HG03469 (cell line): ENCODE data around the gene SAP30L.

Source experiments
- ATAC-seq: cut with Tn5 transposase; IDR thresholded peaks from one replicate; pipeline ENCODE4 v1.9.1; 2021; ENCODE audit warnings: mild to moderate bottlenecking, moderate library complexity, moderate number of reproducible peaks; ENCODE audit not compliant: unreplicated experiment

The SAP30L gene

GRCh38 chr5:154418344-154418820 lies 27.4 kb upstream of the SAP30L start:
- ATAC-seq: no peak

- ATAC-seq: no peak
Measured at GRCh38 chr5:154419236-154419635, 26.6 kb upstream of the SAP30L start.

- ATAC-seq: no peak
Measured at GRCh38 chr5:154421868-154422267, 23.9 kb upstream of the SAP30L start.

- no peak for ATAC-seq
Measured at GRCh38 chr5:154422298-154422697, 23.5 kb upstream of the SAP30L start.

GRCh38 chr5:154428208-154428607 lies 17.6 kb upstream of the SAP30L start:
- ATAC-seq: no peak

GRCh38 chr5:154429341-154429740 lies 16.5 kb upstream of the SAP30L start:
- no peak for ATAC-seq

GRCh38 chr5:154430466-154430865 lies 15.3 kb upstream of the SAP30L start:
- no peak for ATAC-seq

GRCh38 chr5:154430961-154431630 lies 14.7 kb upstream of the SAP30L start:
- ATAC-seq: no peak

GRCh38 chr5:154435226-154435625 lies 10.6 kb upstream of the SAP30L start:
- no peak for ATAC-seq

GRCh38 chr5:154437281-154437965 lies 8.4 kb upstream of the SAP30L start:
- ATAC-seq: no peak

GRCh38 chr5:154440540-154440939 lies 5.3 kb upstream of the SAP30L start:
- ATAC-seq: no peak

GRCh38 chr5:154442801-154443200 lies 3.0 kb upstream of the SAP30L start:
- ATAC-seq: no peak

- ATAC-seq: no peak
Measured at GRCh38 chr5:154444556-154445421, 1.0 kb upstream of the SAP30L start.

- no peak for ATAC-seq
Measured at GRCh38 chr5:154446195-154447088, 645 bp downstream of the SAP30L start.

GRCh38 chr5:154447089-154447725 lies 1.4 kb downstream of the SAP30L start:
- no peak for ATAC-seq

- ATAC-seq: no peak
Measured at GRCh38 chr5:154449786-154450185, 4.0 kb downstream of the SAP30L start.

GRCh38 chr5:154451957-154452356 lies 6.2 kb downstream of the SAP30L start:
- ATAC-seq: no peak

- no peak for ATAC-seq
Measured at GRCh38 chr5:154455585-154455984, 9.8 kb downstream of the SAP30L start.

GRCh38 chr5:154456540-154456939 lies 10.7 kb downstream of the SAP30L start:
- no peak for ATAC-seq

- ATAC-seq: no peak
Measured at GRCh38 chr5:154459015-154459414, 13.2 kb downstream of the SAP30L start.
